Breast epithelium (tissue), 4 donors: ENCODE measurements around the gene RPS19. TPM values are rescaled to one million over a fixed set of nuclear protein-coding genes. Genes with fewer than 3 reads are reported as not detected.
A peak's percentile ranks its signal among the peaks of the same experiment; 100 is the strongest.

ENCODE experiments used
- DNase-seq, 2 donors: peaks; one replicate each; pipeline ENCODE4 v3.0.0-alpha.2; 2019; ENCODE audit warnings: low spot score in 2 of 2
- H3K27ac ChIP-seq, 2 donors: fragments of 200-600 bp; sonication (generic) in 1 of 2; one replicate each; pipeline ENCODE4 v1.5.1; 2016 to 2019; ENCODE audit warnings: mild to moderate bottlenecking in 1 of 2
- H3K27me3 ChIP-seq, 2 donors: fragments of 200-600 bp; sonication (generic) in 1 of 2; one replicate each; pipeline versions ENCODE4 v1.5.1 to v1.6.0; 2017 to 2019; ENCODE audit warnings: control low read depth in 1 of 2, mild to moderate bottlenecking in 1 of 2
- H3K36me3 ChIP-seq: fragments of 200-600 bp; one replicate; pipeline ENCODE4 v1.5.1; 2019
- H3K4me1 ChIP-seq, 2 donors: fragments of 200-600 bp; sonication (generic); one replicate each; pipeline ENCODE4 v1.5.1; 2016 to 2019; ENCODE audit warnings: control low read depth in 1 of 2
- H3K4me3 ChIP-seq, 3 donors: fragments of 200-600 bp; sonication (generic); 1 replicate in 2 of 3; 2 replicates in 1 of 3; pipeline ENCODE4 v1.5.1; 2016 to 2019; ENCODE audit warnings: mild to moderate bottlenecking in 3 of 3, moderate library complexity in 2 of 3
- H3K9me3 ChIP-seq, 2 donors: fragments of 200-600 bp; sonication (generic) in 1 of 2; one replicate each; pipeline ENCODE4 v1.5.1; 2016 to 2019; ENCODE audit warnings: control low read depth in 1 of 2
- CTCF ChIP-seq, 3 donors: fragments of 450-650 bp; IDR thresholded peaks; one replicate each; pipeline ENCODE4 v1.5.1; 2016 to 2017; ENCODE audit warnings: antibody characterized with exemption in 3 of 3, mild to moderate bottlenecking in 3 of 3, moderate library complexity in 3 of 3
- POLR2A ChIP-seq: fragments of 450-650 bp; IDR thresholded peaks from one replicate; pipeline ENCODE4 v1.6.1; 2016; ENCODE audit warnings: antibody characterized with exemption, mild to moderate bottlenecking, moderate library complexity
- POLR2AphosphoS5 ChIP-seq, 3 donors: sonication (generic); formaldehyde crosslinking; IDR thresholded peaks; one replicate each; pipeline ENCODE4 v1.6.1; 2017; ENCODE audit warnings: antibody characterized with exemption in 3 of 3
- intact Hi-C: fragments of 100-400 bp; cut with DNase I; formaldehyde crosslinking; loops from one replicate; pipeline ENCODE4 v1.15.1; 2023; ENCODE audit warnings: low total_unique reads
- total RNA-seq, 3 donors: library from RNA; depleted of rRNA; stranded (reverse); fragments of >200 nt; gene quantifications; one replicate each; pipeline ENCODE4 v1.1.0, GENCODE V29; 2016

The RPS19 gene
- total RNA-seq, 3 donors from 2014 or later: 756 to 2,084 (median 1,264) TPM

- Histone ChIP-seq H3K27ac (peak overlapping the region; percentile 96 to 99), H3K36me3 (no peaks in the 10 kb centered on the region), H3K27me3 (no peaks in the 10 kb centered on the region), H3K4me1 (peaks cover 7 to 23% of the 10 kb centered on the region in 2 donors), H3K9me3 (no peaks in the 10 kb centered on the region), H3K4me3 (peak overlapping the region; percentile 86 to 98 (median 92))
- no peak for TF ChIP-seq POLR2AphosphoS5 (IDR thresholded peaks at IDR 0.05)
- no peak for TF ChIP-seq CTCF (IDR thresholded peaks at IDR 0.05)
- TF ChIP-seq POLR2A: no peak
- no peak for DNase-seq
- intact Hi-C loops: no loop called here
Observed at GRCh38 chr19:41859213-41859617, 840 bp upstream of the RPS19 start.

- no peak for TF ChIP-seq POLR2A
- TF ChIP-seq CTCF (IDR thresholded peaks at IDR 0.05): no peak
- TF ChIP-seq POLR2AphosphoS5 (IDR thresholded peaks at IDR 0.05): no peak
- DNase-seq: no peak
- intact Hi-C loops: no loop called here
- H3K36me3 ChIP-seq: no peaks in the 10 kb centered on the region
- peak overlapping the region; percentile 86 to 98 (median 92) for H3K4me3 ChIP-seq
- peak overlapping the region; percentile 96 to 99 for H3K27ac ChIP-seq
- H3K4me1 ChIP-seq: peaks cover 12 to 23% of the 10 kb centered on the region in 2 donors
- no peaks in the 10 kb centered on the region for H3K27me3 ChIP-seq
- no peaks in the 10 kb centered on the region for H3K9me3 ChIP-seq
Observed at GRCh38 chr19:41860419-41861115, 512 bp downstream of the RPS19 start.

GRCh38 chr19:41861116-41861768 is 1.2 kb downstream of the RPS19 start:
- no peak for TF ChIP-seq CTCF (IDR thresholded peaks at IDR 0.05)
- TF ChIP-seq POLR2AphosphoS5 (IDR thresholded peaks at IDR 0.05): no peak
- no peak for TF ChIP-seq POLR2A
- H3K9me3 ChIP-seq: no peaks in the 10 kb centered on the region
- H3K27ac ChIP-seq: peak overlapping the region; percentile 96 to 99
- DNase-seq: no peak
- intact Hi-C loops: no loop called here
- no peaks in the 10 kb centered on the region for H3K27me3 ChIP-seq
- H3K4me1 ChIP-seq: peaks cover 12 to 23% of the 10 kb centered on the region in 2 donors
- H3K36me3 ChIP-seq: no peaks in the 10 kb centered on the region
- peak overlapping the region; percentile 86 to 98 (median 92) for H3K4me3 ChIP-seq

- Histone ChIP-seq H3K27ac (peak overlapping the region in 1 of 2 donors; percentile 96), H3K4me1 (peaks cover 12 to 29% of the 10 kb centered on the region in 2 donors), H3K36me3 (no peaks in the 10 kb centered on the region), H3K9me3 (no peaks in the 10 kb centered on the region), H3K27me3 (no peaks in the 10 kb centered on the region), H3K4me3 (peak overlapping the region in 2 of 3 donors; percentile 92 to 98)
- no peak for TF ChIP-seq CTCF (IDR thresholded peaks at IDR 0.05)
- no peak for TF ChIP-seq POLR2AphosphoS5 (IDR thresholded peaks at IDR 0.05)
- TF ChIP-seq POLR2A: no peak
- DNase-seq: no peak
- intact Hi-C loops: no loop called here
Observed at GRCh38 chr19:41861846-41862245, 1.8 kb downstream of the RPS19 start.

- Histone ChIP-seq H3K36me3 (no peaks in the 10 kb centered on the region), H3K9me3 (no peaks in the 10 kb centered on the region), H3K4me3 (peak overlapping the region in 1 of 3 donors; percentile 98), H3K4me1 (peaks cover 12 to 30% of the 10 kb centered on the region in 2 donors), H3K27me3 (no peaks in the 10 kb centered on the region), H3K27ac (no peak overlapping the region)
- no peak for DNase-seq
- TF ChIP-seq POLR2A: no peak
- no peak for TF ChIP-seq POLR2AphosphoS5 (IDR thresholded peaks at IDR 0.05)
- TF ChIP-seq CTCF (IDR thresholded peaks at IDR 0.05): no peak
- intact Hi-C loops: no loop called here
Observed at GRCh38 chr19:41862445-41862986, 2.5 kb downstream of the RPS19 start.
